ENCODE data around the gene WBP2NL. TPM values are rescaled to one million over a fixed set of nuclear protein-coding genes. Genes with fewer than 3 reads are reported as not detected.

Gene WBP2NL
- total RNA-seq, 1 experiment from 2014 or later = not detected

DNA sequence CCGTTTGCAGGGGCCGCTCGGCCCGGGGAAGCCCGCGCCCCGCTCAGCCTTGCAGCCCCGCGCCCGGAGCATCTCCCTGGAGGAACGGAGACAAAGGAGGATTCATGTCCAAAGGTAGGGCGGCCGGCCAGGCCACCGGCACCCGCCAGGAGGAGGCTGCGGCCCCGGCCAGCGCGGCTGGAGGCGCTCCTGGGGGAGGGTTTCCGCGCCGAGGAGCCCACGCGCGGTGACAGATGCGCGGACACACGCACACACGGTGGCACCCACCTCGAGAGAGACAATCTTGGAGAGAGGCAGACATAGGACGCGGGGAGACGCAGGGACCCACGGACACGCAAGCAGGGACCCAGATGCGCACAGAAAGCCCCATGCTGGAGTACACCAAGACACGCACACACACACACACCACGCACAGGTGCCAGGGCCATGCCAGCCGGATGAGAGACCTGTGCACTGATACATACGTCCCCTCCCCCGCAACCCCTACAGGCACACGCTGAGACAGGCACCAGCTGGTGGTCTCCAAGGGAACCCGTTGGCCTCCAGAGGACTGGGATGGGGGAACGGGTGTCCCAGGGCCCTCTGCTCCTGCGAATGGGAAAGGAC is 21.5 kb upstream of the WBP2NL start:
- no peak for DNase-seq (ENCODE audit: low read depth)

DNA sequence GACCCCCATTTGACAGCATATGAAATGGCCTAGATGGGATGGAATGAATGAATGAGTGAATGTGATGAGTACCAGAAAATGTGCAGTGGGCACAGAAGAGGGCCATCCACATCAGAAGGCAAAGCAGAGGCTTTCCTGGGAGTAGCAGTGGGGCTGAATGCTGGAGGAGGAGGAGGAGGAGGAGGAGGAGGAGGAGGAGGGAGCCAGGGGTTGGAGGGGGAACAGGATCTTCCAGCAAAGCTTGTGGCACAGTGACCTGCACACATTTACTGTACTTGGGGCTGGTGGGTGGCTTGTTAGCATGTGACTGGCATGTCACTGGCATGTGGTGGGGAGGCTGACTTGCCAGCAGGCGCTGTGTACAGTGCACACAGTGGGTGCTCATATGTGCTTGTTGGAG is 19.9 kb upstream of the WBP2NL start:
- DNase-seq (ENCODE audit: low read depth) = no peak

- DNase-seq (ENCODE audit: low read depth) = no peak
These were observed 19.0 kb upstream of the WBP2NL start for GRCh38 chr22:41979423-41980250.

GRCh38 chr22:41982865-41983264 is 15.7 kb upstream of the WBP2NL start:
- DNase-seq (ENCODE audit: low read depth) = no peak

DNA sequence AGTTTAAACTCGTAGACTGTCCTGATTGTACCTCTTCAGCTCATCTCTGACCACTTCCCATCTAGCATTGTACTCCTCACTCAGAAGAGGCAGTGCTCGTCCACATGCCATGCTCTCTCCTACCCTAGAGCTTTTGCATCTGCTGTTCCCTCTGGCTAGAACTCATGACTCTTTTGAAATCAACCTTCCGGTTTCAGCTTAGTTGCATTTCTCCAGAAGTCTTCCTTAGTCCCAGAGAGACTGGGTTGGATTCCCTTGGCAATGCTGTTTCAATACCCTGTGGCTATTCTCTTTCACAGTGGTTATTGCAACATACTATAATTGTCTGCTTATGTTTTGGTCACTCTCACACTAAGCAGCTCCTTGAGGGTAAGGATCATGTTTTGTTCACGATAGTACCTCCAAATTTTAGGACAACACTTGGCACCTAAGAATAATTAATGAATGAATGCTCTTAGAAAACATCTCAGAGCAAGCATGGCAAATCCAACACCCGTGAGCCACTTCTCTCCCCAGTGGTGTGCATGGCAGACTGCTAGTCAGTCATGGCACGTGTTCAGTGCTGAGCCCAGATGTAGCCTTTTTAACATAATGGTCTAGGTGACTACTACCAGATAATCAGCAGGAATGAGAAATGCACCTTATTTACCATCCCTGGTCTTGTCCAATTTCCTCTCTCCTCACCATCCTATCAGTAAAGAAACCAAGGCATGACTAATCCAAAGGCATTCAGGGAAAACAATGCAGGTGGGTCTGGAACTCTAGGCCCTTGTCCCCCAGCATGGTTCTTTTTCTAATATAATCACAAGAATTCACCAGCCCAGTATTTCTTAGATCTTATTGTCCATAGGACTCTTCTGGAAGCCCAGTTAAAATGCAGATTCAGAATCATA is 14.8 kb upstream of the WBP2NL start:
- no peak for DNase-seq (ENCODE audit: low read depth)

- DNase-seq (ENCODE audit: low read depth) = no peak
These were observed 11.3 kb upstream of the WBP2NL start for GRCh38 chr22:41987276-41987675.

DNA sequence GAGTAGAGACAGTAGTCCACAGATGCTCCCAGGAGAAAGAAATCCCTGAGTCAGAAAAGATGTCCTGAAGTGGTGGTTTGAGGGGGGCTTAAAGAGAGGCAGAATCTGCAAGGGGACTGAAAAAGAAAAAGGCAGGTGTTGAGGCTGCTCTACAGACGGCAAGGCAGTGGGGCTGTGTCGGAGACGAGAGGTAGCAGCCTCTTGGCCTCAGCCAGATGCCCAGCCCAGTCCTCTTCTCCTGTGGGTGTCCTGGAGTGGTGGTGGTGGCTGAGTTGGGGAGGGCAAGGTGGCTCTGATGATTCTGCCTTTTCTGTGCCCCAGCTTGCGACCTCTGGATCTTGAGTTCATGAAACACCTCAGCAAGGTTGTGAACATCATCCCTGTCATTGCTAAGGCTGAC is 9.3 kb upstream of the WBP2NL start:
- no peak for DNase-seq (ENCODE audit: low read depth)

- no peak for DNase-seq (ENCODE audit: low read depth)
These were observed 7.5 kb upstream of the WBP2NL start for GRCh38 chr22:41991111-41991510.

DNA sequence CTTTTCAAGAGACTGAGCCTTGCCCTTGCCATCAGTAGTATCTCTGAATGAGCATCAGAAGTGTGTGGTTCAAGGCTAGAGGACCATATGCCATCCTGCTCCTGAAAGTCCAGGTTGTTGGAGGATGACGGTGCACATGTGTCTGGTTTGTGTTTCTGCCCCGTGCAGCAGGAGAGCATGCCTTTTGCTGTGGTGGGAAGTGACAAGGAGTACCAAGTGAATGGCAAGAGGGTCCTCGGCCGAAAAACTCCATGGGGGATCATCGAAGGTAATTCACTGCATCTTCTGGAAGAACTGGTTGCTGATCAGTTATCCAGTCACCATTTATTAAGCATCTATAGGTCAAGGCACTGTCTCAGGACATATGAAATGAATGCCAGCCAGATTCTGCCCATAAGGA is 6.1 kb upstream of the WBP2NL start:
- no peak for DNase-seq (ENCODE audit: low read depth)

GRCh38 chr22:41995211-41995610 is 3.4 kb upstream of the WBP2NL start:
- DNase-seq (ENCODE audit: low read depth) = no peak

DNA sequence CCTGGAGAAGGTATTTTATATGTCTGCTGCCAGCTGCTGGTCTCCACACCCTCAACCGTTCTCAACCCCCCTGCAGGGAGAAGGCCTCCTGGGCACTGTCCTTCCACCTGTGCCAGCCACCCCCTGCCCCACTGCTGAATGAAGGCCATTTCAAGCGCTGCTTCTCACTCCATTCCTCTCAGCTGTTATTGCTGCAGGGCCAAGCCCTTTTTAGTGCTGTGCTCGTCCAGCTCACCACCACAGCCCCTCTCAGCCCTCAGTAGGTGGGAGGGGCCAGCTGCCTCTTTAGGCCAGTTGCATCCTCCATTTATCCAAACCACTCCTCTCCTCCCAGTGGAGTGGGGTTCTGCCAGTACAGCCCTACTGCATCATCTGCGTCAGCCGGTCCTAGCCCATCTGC is 1.8 kb upstream of the WBP2NL start:
- DNase-seq (ENCODE audit: low read depth) = no peak

DNA sequence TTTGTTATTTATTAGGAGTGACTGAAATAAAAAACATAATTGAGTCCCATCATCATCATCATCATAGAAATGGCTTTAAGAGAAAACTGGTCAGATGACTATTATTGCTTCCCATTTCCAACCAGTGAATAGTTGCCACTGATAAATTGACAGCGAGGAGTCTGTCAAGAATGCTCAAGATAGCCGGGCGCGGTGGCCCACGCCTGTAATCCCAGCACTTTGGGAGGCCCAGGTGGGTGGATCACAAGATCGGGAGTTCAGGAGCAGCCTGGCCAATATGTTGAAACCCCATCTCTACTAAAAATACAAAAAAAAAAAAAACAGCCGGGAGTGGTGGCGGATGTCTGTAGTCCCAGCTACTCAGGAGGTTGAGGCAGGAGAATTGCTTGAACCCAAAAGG is 1.9 kb downstream of the WBP2NL start:
- no peak for DNase-seq (ENCODE audit: low read depth)

DNA sequence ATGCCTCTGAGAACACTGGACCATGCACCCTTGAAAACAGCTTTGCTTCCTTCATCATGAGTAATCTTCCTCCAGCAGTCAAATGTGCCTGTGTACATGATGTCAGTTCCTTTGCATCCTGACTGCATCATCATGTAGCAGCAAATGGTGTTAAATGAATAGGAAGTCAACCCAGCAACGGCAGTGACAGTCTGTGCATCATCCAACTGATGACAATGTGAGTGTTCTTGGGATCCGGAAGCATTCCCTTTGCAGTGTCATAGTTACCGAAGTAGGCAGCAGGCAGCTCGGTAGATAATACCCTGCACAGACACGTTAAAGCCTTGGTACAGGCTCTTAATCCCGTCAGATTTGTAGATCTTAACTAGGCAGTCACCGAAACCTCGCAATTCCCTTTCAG is 2.5 kb downstream of the WBP2NL start:
- DNase-seq (ENCODE audit: low read depth) = peak; percentile 63

GRCh38 chr22:42001706-42002105 is 3.1 kb downstream of the WBP2NL start:
- DNase-seq (ENCODE audit: low read depth) = no peak

- no peak for DNase-seq (ENCODE audit: low read depth)
These were observed 9.3 kb downstream of the WBP2NL start for GRCh38 chr22:42007922-42008321.

DNA sequence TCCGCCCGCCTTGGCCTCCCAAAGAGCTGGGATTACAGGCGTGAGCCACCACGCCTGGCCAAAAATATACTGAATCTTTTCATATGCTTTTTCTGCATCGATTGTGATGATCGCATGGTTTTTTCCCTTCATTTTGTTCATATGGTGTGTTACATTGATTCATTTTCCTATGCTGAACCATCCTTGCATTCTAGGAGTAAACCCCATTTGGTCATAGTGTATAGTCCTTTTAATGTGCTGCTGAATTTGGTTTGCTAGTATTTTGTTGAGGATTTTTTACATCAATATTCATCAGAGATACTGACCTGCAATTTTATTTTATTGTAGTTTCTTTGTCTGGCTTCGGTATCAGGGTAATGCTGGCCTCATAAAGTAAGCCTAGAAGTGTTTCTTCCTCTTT is 12.2 kb downstream of the WBP2NL start:
- no peak for DNase-seq (ENCODE audit: low read depth)

- no peak for DNase-seq (ENCODE audit: low read depth)
These were observed 14.8 kb downstream of the WBP2NL start for GRCh38 chr22:42013385-42013784.

DNA sequence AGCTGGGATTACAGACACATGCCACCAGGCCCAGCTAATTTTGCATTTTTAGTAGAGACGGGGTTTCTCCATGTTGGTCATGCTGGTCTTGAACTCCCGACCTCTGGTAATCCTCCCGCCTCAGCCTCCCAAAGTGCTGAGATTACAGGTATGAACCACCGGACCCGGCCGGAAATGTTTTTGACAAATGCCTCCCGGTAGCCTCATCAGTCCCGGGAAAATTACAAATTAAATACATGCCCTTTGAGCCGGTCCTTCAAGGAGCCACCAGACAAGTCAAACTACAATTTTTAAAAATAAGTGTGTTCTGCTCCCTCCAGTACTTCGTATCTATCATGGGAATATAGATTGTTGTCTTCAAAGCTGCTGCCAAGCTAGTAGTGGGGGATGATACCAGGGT is 17.5 kb downstream of the WBP2NL start:
- no peak for DNase-seq (ENCODE audit: low read depth)

- DNase-seq (ENCODE audit: low read depth) = no peak
These were observed 19.6 kb downstream of the WBP2NL start for GRCh38 chr22:42018224-42018623.

GRCh38 chr22:42021571-42021970 is 23.0 kb downstream of the WBP2NL start:
- DNase-seq (ENCODE audit: low read depth) = no peak

DNA sequence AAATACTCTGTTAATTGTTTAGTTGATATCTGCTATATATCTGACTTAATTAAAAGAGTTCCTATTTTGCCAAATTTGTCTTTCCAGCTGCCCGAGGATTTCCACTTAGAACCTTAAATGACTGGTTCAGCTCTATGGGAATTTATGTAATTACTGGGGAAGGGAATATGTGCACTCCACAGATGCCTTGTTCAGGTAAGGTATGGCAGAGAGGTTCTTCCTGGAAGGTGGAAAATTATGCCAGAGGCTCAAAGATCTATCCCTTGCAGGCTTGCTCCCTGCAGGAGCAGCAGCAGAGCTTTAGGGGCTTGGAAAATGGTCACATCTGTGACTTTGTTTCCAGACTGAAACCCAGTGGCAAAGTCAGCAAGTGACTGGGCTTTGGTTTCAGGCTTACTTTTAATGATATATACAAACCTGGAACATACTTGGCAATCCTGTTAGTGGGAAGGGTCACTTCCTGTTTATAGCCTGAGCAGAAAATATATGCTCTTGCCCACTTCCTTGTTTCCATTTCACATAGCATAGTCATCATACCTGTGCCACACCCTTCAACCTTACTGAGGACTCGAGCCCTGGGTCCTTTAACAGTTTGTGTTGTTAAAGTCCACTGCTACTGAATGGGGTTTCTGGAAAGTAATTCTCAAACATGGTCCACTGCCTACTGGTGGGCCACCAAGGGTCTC is 23.7 kb downstream of the WBP2NL start:
- no peak for DNase-seq (ENCODE audit: low read depth)

GRCh38 chr22:42025421-42025820 is 26.8 kb downstream of the WBP2NL start:
- no peak for DNase-seq (ENCODE audit: low read depth)
